NCI-H187 (cell line): ENCODE measurements around the gene PER3.

ENCODE experiments used
- DNase-seq, 2 experiments: peaks; one replicate each; lab custom pipeline; 2025; lab: John Stamatoyannopoulos, UW

PER3 gene

GRCh38 chr1:7873801-7874795, 90.0 kb downstream of the PER3 start:
- DNase-seq, result no peak

GRCh38 chr1:7878027-7878426, 93.9 kb downstream of the PER3 start:
- DNase-seq, result no peak

- DNase-seq, result no peak
Measured at GRCh38 chr1:7879228-7879627, 95.1 kb downstream of the PER3 start.

GRCh38 chr1:7884757-7885156, 100.7 kb downstream of the PER3 start:
- no peak for DNase-seq

GRCh38 chr1:7885513-7886404, 101.7 kb downstream of the PER3 start:
- no peak for DNase-seq

GRCh38 chr1:7886405-7886745, 102.3 kb downstream of the PER3 start:
- no peak for DNase-seq

GRCh38 chr1:7888248-7889081, 104.4 kb downstream of the PER3 start:
- DNase-seq, result no peak

GRCh38 chr1:7890853-7891252, 106.8 kb downstream of the PER3 start:
- DNase-seq, result no peak

GRCh38 chr1:7891804-7892203, 107.7 kb downstream of the PER3 start:
- no peak for DNase-seq

- DNase-seq, result no peak
Measured at GRCh38 chr1:7893529-7894180, 109.6 kb downstream of the PER3 start.
